ENCODE measurements around the gene ARL15. TPM values are rescaled to one million over a fixed set of nuclear protein-coding genes. Genes with fewer than 3 reads are reported as not detected.

ARL15 gene
- total RNA-seq, 2 donors from 2014 or later = 11.4 to 22.8 TPM

DNA sequence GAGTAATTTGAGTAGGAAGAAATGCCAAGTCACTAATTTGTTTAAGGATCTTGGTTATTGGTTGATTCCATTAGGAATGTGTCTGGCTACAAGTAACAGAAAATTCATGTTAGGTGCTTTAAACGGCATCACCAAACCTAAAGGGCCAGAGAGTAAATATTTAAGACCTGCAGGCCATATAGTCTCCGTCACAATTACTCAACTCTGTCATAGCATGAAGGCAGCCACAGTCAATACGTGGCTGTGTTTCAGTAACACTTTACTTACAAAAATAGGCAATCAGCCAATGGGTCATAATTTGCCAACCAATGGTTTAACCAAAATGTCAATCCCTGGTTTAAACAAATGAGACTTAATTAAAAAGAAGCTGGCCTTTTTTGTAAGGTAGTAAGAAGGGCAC, 98.5 kb downstream of the ARL15 start:
- H3K4me1 ChIP-seq = no peaks in the 10 kb centered on the region
- H3K36me3 ChIP-seq = no peaks in the 10 kb centered on the region
- H3K27me3 ChIP-seq = no peaks in the 10 kb centered on the region
- DNase-seq (ENCODE audit: low spot score) = no peak
- H3K4me3 ChIP-seq = no peak overlapping the region
- TF ChIP-seq, protein P1, sequence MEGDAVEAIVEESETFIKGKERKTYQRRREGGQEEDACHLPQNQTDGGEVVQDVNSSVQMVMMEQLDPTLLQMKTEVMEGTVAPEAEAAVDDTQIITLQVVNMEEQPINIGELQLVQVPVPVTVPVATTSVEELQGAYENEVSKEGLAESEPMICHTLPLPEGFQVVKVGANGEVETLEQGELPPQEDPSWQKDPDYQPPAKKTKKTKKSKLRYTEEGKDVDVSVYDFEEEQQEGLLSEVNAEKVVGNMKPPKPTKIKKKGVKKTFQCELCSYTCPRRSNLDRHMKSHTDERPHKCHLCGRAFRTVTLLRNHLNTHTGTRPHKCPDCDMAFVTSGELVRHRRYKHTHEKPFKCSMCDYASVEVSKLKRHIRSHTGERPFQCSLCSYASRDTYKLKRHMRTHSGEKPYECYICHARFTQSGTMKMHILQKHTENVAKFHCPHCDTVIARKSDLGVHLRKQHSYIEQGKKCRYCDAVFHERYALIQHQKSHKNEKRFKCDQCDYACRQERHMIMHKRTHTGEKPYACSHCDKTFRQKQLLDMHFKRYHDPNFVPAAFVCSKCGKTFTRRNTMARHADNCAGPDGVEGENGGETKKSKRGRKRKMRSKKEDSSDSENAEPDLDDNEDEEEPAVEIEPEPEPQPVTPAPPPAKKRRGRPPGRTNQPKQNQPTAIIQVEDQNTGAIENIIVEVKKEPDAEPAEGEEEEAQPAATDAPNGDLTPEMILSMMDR (IDR thresholded peaks at IDR 0.05) = no peak
- H3K27ac ChIP-seq = no peak overlapping the region
- no peaks in the 10 kb centered on the region for H3K9me3 ChIP-seq

DNA sequence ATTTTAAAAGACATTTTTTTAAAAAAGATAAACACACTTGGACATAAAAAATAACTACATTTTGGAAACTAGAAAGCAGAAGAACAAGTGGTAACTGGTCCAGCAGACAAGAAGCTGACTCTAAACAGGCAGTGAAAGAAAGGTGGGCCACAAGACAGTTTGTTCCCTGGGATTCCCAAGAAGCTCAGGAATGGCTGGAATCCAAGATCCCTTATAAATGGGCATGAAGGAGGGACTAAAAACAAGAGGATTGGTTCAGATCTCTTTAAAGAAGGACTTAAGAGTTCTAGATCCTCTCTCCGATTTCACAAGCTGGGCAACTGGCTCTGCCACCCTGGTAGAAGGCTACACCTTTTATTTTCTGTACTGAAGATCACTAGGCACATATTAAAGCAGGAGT, 102.8 kb downstream of the ARL15 start:
- H3K27ac ChIP-seq = no peak overlapping the region
- DNase-seq (ENCODE audit: low spot score) = no peak
- TF ChIP-seq, protein P1 (IDR thresholded peaks at IDR 0.05) = no peak
- no peaks in the 10 kb centered on the region for H3K4me1 ChIP-seq
- peaks cover 0 to 2% of the 10 kb centered on the region in 2 donors for H3K9me3 ChIP-seq
- no peaks in the 10 kb centered on the region for H3K36me3 ChIP-seq
- no peak overlapping the region for H3K4me3 ChIP-seq
- H3K27me3 ChIP-seq = no peaks in the 10 kb centered on the region

DNA sequence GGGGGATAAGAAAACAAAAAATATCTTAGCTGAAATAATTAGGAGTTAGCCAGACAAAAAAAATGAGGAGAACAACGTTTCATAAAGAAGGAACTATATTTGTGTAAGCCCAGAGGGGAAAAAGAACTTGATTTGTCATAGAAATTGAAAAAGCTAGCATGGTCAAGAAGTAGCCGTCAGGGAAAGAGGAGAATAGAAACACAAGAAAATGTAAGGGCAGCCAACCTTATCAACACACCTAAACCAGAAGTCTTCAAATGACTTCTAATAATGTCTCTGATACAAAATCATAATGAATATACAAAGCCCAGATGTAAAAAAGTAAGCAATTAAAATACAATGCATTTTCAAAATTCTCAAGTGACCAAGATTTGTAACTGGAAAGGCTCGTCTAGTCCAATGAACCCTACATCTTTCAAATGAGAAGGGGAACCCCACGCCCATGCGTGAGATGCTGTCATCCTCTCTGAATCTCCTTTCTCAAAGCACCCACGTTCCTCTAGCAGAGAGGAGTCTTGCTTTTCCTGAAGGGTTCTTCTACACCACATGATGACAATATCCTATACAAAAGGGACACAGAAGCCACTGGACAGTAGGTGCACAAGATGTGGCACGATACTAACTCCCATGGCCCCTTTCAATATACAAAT, 103.7 kb downstream of the ARL15 start:
- peaks cover 0 to 10% of the 10 kb centered on the region in 2 donors for H3K9me3 ChIP-seq
- no peaks in the 10 kb centered on the region for H3K36me3 ChIP-seq
- TF ChIP-seq, protein P1 (IDR thresholded peaks at IDR 0.05) = no peak
- H3K4me1 ChIP-seq = no peaks in the 10 kb centered on the region
- H3K27me3 ChIP-seq = no peaks in the 10 kb centered on the region
- H3K27ac ChIP-seq = no peak overlapping the region
- no peak for DNase-seq (ENCODE audit: low spot score)
- no peak overlapping the region for H3K4me3 ChIP-seq

DNA sequence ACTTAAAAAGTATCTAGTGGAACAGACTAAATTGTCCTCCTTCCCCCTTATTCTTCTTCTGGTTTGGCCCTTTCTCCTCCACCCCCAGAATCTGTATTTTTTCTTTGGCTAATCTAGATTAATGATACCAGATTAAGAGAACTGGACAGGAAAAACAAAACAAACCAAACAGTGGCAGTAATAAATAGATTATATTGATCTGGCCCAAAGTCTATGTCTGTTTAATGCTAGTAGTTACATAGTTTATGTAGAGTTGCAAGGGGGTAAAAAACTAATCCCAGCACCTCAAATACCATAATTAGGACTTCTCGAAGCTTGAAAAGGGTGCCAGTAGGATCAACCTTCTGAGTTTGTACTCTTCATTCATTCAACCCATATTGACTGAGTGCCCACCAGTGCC, 104.5 kb downstream of the ARL15 start:
- Histone ChIP-seq H3K27me3 (no peaks in the 10 kb centered on the region), H3K36me3 (no peaks in the 10 kb centered on the region), H3K27ac (no peak overlapping the region), H3K9me3 (peaks cover 0 to 10% of the 10 kb centered on the region in 2 donors), H3K4me1 (no peaks in the 10 kb centered on the region), H3K4me3 (no peak overlapping the region)
- DNase-seq (ENCODE audit: low spot score) = no peak
- TF ChIP-seq, protein P1 (IDR thresholded peaks at IDR 0.05) = no peak

DNA sequence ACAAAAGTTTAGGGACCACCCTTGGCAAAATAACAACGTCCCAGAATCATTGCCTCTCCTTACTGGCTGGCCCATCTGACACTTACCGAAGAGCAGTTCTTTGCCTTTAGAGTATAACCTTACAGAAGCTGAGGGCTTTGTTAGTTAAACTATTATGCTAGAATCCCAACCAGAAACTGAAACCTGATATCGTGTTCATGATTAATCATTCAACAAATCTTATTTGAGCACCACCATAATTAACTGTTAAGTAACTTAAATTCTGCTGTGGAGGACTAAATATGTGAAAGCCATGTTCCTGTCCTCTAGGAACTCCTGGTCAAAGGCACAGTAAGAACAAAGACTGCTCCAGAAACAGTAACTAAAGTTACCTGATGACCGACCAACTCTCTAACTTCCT, 104.9 kb downstream of the ARL15 start:
- no peak overlapping the region for H3K27ac ChIP-seq
- no peak for DNase-seq (ENCODE audit: low spot score)
- no peaks in the 10 kb centered on the region for H3K27me3 ChIP-seq
- TF ChIP-seq, protein P1 (IDR thresholded peaks at IDR 0.05) = no peak
- no peak overlapping the region for H3K4me3 ChIP-seq
- H3K4me1 ChIP-seq = no peaks in the 10 kb centered on the region
- H3K36me3 ChIP-seq = no peaks in the 10 kb centered on the region
- peaks cover 0 to 10% of the 10 kb centered on the region in 2 donors for H3K9me3 ChIP-seq

DNA sequence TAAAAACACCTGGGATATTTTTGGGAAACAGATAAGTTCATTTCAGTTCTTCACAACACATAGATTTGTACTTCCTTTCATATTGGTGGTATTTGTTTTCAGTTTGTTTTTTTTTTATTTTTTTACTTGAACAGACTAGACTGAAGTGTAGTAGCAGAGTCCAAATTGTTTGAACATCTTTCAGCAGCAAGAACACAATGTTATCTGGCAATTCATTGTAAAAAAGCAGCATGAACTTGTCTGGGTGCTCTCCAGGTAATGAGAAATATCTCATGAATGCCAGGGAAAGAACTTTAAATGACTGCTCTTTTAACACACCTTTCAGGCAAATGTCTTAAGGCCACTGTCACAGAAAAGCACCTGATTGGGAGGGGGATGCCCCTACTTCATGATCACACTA, 113.4 kb downstream of the ARL15 start:
- TF ChIP-seq, protein P1 (IDR thresholded peaks at IDR 0.05) = no peak
- H3K36me3 ChIP-seq = no peaks in the 10 kb centered on the region
- H3K4me3 ChIP-seq = no peak overlapping the region
- DNase-seq (ENCODE audit: low spot score) = no peak
- no peaks in the 10 kb centered on the region for H3K4me1 ChIP-seq
- no peak overlapping the region for H3K27ac ChIP-seq
- no peaks in the 10 kb centered on the region for H3K27me3 ChIP-seq
- peaks cover 0 to 2% of the 10 kb centered on the region in 2 donors for H3K9me3 ChIP-seq
